H1 (cell line): ENCODE measurements around the gene DGKZ.

ENCODE experiments used
- CEBPB ChIP-seq: IDR thresholded peaks from 2 replicates; pipeline ENCODE4 v1.6.1; 2012; ENCODE audit warnings: low read depth, low read length
- EP300 ChIP-seq, 2 experiments: IDR thresholded peaks; 1 replicate in 1 of 2; 2 replicates in 1 of 2; pipeline ENCODE4 v1.6.1; 2011 to 2012; ENCODE audit warnings: low read depth in 2 of 2, low read length in 2 of 2, mild to moderate bottlenecking in 2 of 2, borderline replicate concordance in 1 of 2, inconsistent platforms in 1 of 2, moderate library complexity in 1 of 2
- POLR2A ChIP-seq, 2 experiments: IDR thresholded peaks; 1 replicate in 1 of 2; 2 replicates in 1 of 2; pipeline ENCODE4 v1.6.1; 2011; ENCODE audit warnings: low read depth in 2 of 2, low read length in 2 of 2, mild to moderate bottlenecking in 2 of 2; ENCODE audit errors: control extremely low read depth in 1 of 2
- POLR2AphosphoS5 ChIP-seq: IDR thresholded peaks from 2 replicates; pipeline ENCODE4 v1.6.1; 2011; ENCODE audit warnings: low read depth, low read length
- TF ChIP-seq, protein P1 (sequence below), 3 experiments: IDR thresholded peaks; 1 replicate in 2 of 3; 2 replicates in 1 of 3; pipeline versions ENCODE4 v1.5.1 to v1.6.1; 2011; ENCODE audit warnings: low read length in 3 of 3, mild to moderate bottlenecking in 3 of 3, inconsistent platforms in 2 of 3, low read depth in 1 of 3, moderate library complexity in 1 of 3; ENCODE audit not compliant: insufficient read depth in 1 of 3; ENCODE audit errors: control extremely low read depth in 1 of 3
- TF ChIP-seq, protein P2 (sequence below): IDR thresholded peaks from 2 replicates; pipeline ENCODE4 v1.6.1; 2011; ENCODE audit warnings: low read length, improper control_type of control experiment

DNA sequence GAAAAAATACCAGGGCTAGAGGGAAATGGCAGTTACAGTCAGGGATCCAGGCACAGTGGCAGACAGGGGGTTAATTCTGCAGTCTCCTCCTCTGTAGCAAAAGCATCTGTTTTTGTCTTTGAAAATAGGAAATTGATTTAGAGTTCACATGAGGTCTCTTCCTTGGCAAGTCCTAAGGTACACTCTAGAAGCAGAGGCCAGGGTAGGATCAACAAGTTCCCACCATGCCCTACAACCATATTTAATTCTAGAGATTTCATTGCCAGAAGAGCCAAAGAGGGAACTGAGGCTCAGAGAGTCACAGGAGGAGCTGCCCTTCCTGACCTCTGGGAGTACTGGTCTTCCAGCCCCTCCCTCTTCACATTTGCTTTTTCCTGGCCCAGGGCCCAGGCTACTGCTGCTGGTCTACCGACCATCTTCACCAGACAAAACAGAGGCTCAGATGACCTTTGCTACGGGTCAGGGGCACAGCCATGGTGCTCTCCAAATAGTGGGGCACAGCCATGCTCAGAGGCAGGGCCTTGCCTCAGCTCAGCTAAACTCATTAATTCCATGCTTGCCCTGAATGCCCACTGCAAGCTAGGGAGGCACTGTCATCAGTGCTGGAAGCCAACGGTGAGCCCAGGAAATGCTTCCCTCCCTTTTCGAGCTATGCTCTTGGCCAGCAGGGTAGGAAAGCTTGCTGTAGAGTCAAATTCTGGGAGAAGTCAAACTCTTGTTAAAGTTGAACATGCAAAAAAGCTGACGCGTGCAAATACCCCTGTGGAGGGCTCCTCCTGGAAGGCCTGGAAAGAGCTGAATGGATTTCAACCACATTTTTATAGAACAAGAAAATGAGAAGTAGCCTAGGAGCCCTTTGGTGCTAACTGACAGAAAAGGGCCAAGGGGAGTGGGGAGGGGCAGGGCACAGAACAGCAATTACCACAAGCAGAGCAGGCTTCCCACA lies 56.0 kb downstream of the DGKZ start:
- no peak for TF ChIP-seq POLR2AphosphoS5
- no peak for TF ChIP-seq POLR2A (IDR thresholded peaks at IDR 0.05; ENCODE audit: control extremely low read depth in 1 of 2, low read depth in 2 of 2, low read length in 2 of 2)
- no peak for TF ChIP-seq EP300 (IDR thresholded peaks at IDR 0.05; ENCODE audit: borderline replicate concordance in 1 of 2, low read depth in 2 of 2, low read length in 2 of 2)
- TF ChIP-seq CEBPB = no peak
- TF ChIP-seq, protein P1, sequence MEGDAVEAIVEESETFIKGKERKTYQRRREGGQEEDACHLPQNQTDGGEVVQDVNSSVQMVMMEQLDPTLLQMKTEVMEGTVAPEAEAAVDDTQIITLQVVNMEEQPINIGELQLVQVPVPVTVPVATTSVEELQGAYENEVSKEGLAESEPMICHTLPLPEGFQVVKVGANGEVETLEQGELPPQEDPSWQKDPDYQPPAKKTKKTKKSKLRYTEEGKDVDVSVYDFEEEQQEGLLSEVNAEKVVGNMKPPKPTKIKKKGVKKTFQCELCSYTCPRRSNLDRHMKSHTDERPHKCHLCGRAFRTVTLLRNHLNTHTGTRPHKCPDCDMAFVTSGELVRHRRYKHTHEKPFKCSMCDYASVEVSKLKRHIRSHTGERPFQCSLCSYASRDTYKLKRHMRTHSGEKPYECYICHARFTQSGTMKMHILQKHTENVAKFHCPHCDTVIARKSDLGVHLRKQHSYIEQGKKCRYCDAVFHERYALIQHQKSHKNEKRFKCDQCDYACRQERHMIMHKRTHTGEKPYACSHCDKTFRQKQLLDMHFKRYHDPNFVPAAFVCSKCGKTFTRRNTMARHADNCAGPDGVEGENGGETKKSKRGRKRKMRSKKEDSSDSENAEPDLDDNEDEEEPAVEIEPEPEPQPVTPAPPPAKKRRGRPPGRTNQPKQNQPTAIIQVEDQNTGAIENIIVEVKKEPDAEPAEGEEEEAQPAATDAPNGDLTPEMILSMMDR (IDR thresholded peaks at IDR 0.05; ENCODE audit: control extremely low read depth in 1 of 3, insufficient read depth in 1 of 3, low read depth in 1 of 3, low read length in 3 of 3) = no peak
- TF ChIP-seq, protein P2, sequence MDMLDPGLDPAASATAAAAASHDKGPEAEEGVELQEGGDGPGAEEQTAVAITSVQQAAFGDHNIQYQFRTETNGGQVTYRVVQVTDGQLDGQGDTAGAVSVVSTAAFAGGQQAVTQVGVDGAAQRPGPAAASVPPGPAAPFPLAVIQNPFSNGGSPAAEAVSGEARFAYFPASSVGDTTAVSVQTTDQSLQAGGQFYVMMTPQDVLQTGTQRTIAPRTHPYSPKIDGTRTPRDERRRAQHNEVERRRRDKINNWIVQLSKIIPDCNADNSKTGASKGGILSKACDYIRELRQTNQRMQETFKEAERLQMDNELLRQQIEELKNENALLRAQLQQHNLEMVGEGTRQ = no peak
